GM23248 (cell line): ENCODE measurements around the gene PCK2.

Experiments
- EZH2 ChIP-seq: fragments of 200-600 bp; sonication (generic); IDR thresholded peaks from 2 replicates; pipeline ENCODE4 v1.6.1; 2018; ENCODE audit warnings: antibody characterized with exemption, mild to moderate bottlenecking; ENCODE audit not compliant: insufficient read depth, poor library complexity, severe bottlenecking
- EZH2phosphoT487 ChIP-seq: fragments of 200-600 bp; sonication (generic); IDR thresholded peaks from 2 replicates; pipeline ENCODE4 v1.6.1; 2018; ENCODE audit warnings: antibody characterized with exemption, moderate library complexity, mild to moderate bottlenecking, low read depth; ENCODE audit not compliant: insufficient read depth

GRCh38 chr14:24121210-24121609 is 27.1 kb downstream of the PCK2 start:
- TF ChIP-seq EZH2 = no peak
- no peak for TF ChIP-seq EZH2phosphoT487
